IPS-NIHi11 (cell line): ENCODE data around the gene TLN1.

Source experiments
- DNase-seq: peaks from one replicate; pipeline ENCODE4 v3.0.0; 2012; ENCODE audit warnings: mixed read lengths, low spot score

TLN1 gene

GRCh38 chr9:35684921-35685320, 47.1 kb downstream of the TLN1 start:
- DNase-seq = no peak

GRCh38 chr9:35683323-35683722, 48.7 kb downstream of the TLN1 start:
- no peak for DNase-seq

- no peak for DNase-seq
Observed at GRCh38 chr9:35682520-35683315, 49.3 kb downstream of the TLN1 start.

- DNase-seq = no peak
Observed at GRCh38 chr9:35682051-35682450, 49.9 kb downstream of the TLN1 start.

- DNase-seq = no peak
Observed at GRCh38 chr9:35681341-35682002, 50.5 kb downstream of the TLN1 start.

GRCh38 chr9:35680331-35681105, 51.5 kb downstream of the TLN1 start:
- DNase-seq = peak; percentile 58

GRCh38 chr9:35679766-35680330, 52.1 kb downstream of the TLN1 start:
- no peak for DNase-seq

- no peak for DNase-seq
Observed at GRCh38 chr9:35679091-35679490, 52.9 kb downstream of the TLN1 start.

GRCh38 chr9:35675732-35676392, 56.1 kb downstream of the TLN1 start:
- DNase-seq = peak; percentile 95

GRCh38 chr9:35675204-35675603, 56.8 kb downstream of the TLN1 start:
- DNase-seq = no peak

- DNase-seq = no peak
Observed at GRCh38 chr9:35674025-35674361, 58.0 kb downstream of the TLN1 start.

- no peak for DNase-seq
Observed at GRCh38 chr9:35673132-35674024, 58.6 kb downstream of the TLN1 start, which contains the start of gene CA9. Gene CA9, plus strand, starts transcription at chr9:35673928. Its CDS starts 32 bp downstream, at chr9:35673960.

- no peak for DNase-seq
Observed at GRCh38 chr9:35669331-35670145, 62.5 kb downstream of the TLN1 start.

- DNase-seq = no peak
Observed at GRCh38 chr9:35667939-35668338, 64.1 kb downstream of the TLN1 start.

GRCh38 chr9:35666549-35666948, 65.4 kb downstream of the TLN1 start:
- no peak for DNase-seq

GRCh38 chr9:35666045-35666444, 66.0 kb downstream of the TLN1 start:
- no peak for DNase-seq

GRCh38 chr9:35665471-35665818, 66.5 kb downstream of the TLN1 start:
- no peak for DNase-seq

- peak; percentile 96 for DNase-seq
Observed at GRCh38 chr9:35664531-35665470, 67.2 kb downstream of the TLN1 start, which contains the start of gene ARHGEF39. Gene ARHGEF39, minus strand, starts transcription at chr9:35665195. Its CDS starts 26 bp downstream, at chr9:35665169.

GRCh38 chr9:35662437-35662836, 69.6 kb downstream of the TLN1 start:
- DNase-seq = no peak
